ENCODE results near the gene BPIFB2. TPM values are rescaled to one million over a fixed set of nuclear protein-coding genes. Genes with fewer than 3 reads are reported as not detected.

Gene BPIFB2
- total RNA-seq, 1 experiment from 2014 or later, result not detected

- CTCF ChIA-PET, result no interaction called here
- Histone ChIP-seq H3K27ac (ENCODE audit: low read length) (no peak overlapping the region), H3K27me3 (ENCODE audit: control insufficient read depth, insufficient read depth, low read length) (peaks cover 1% of the 10 kb centered on the region; the same call in 1 of the 2 replicates), H3K4me1 (ENCODE audit: control insufficient read depth, insufficient read depth, low read length) (no peaks in the 10 kb centered on the region), H3K36me3 (ENCODE audit: control insufficient read depth, insufficient read depth, low read length) (no peaks in the 10 kb centered on the region), H3K4me3 (ENCODE audit: low read depth in 2 of 2, low read length in 2 of 2) (no peak overlapping the region), H3K9me3 (ENCODE audit: control insufficient read depth, insufficient read depth, low read depth, low read length) (peaks cover 4% of the 10 kb centered on the region; the same call in 1 of the 2 replicates)
- ATAC-seq (no peak), DNase-seq (ENCODE audit: low read depth, low spot score) (no peak)
- POLR2A ChIA-PET, result no interaction called here
- intact Hi-C loops (cut with micrococcal nuclease; ENCODE audit: unreplicated experiment), result no loop called here
- TF ChIP-seq SIN3A (IDR thresholded peaks at IDR 0.05; ENCODE audit: borderline replicate concordance, insufficient read depth, low read depth, low read length), result no peak
- TF ChIP-seq TCF7L2 (IDR thresholded peaks at IDR 0.05; ENCODE audit: low read depth, low read length), result no peak
- in situ Hi-C loops (cut with HindIII; ENCODE audit: low pct_unique_long_range_greater_than_20kb, low sequenced_read_pairs), result no loop called here
- BruUV-seq (replicated peaks), result no TSS peak
These were observed 15.5 kb upstream of the BPIFB2 start for GRCh38 chr20:32991792-32992641.

GRCh38 chr20:32993496-32994050 is 13.9 kb upstream of the BPIFB2 start:
- DNase-seq (ENCODE audit: low read depth, low spot score) (no peak), ATAC-seq (no peak)
- Histone ChIP-seq H3K27ac (ENCODE audit: low read length) (no peak overlapping the region), H3K4me1 (ENCODE audit: control insufficient read depth, insufficient read depth, low read length) (no peaks in the 10 kb centered on the region), H3K9me3 (ENCODE audit: control insufficient read depth, insufficient read depth, low read depth, low read length) (peaks cover 4% of the 10 kb centered on the region; the same call in 1 of the 2 replicates), H3K4me3 (ENCODE audit: low read depth in 2 of 2, low read length in 2 of 2) (no peak overlapping the region), H3K27me3 (ENCODE audit: control insufficient read depth, insufficient read depth, low read length) (peaks cover 3% of the 10 kb centered on the region; the same call in 1 of the 2 replicates), H3K36me3 (ENCODE audit: control insufficient read depth, insufficient read depth, low read length) (no peaks in the 10 kb centered on the region)
- intact Hi-C loops (cut with micrococcal nuclease; ENCODE audit: unreplicated experiment) (no loop called here), in situ Hi-C loops (cut with HindIII; ENCODE audit: low pct_unique_long_range_greater_than_20kb, low sequenced_read_pairs) (no loop called here)
- no TSS peak for BruUV-seq (replicated peaks)
- ChIA-PET POLR2A (no interaction called here), CTCF (no interaction called here)
- no peak for TF ChIP-seq POLR2AphosphoS5 (IDR thresholded peaks at IDR 0.05; ENCODE audit: low read depth, low read length)
- no peak for TF ChIP-seq TCF7L2 (IDR thresholded peaks at IDR 0.05; ENCODE audit: low read depth, low read length)
- no peak for TF ChIP-seq CTCF (IDR thresholded peaks at IDR 0.05)
- TF ChIP-seq SIN3A (IDR thresholded peaks at IDR 0.05; ENCODE audit: borderline replicate concordance, insufficient read depth, low read depth, low read length), result no peak
- TF ChIP-seq REST (IDR thresholded peaks at IDR 0.05; ENCODE audit: insufficient read depth in 1 of 2, low read depth in 2 of 2, low read length in 1 of 2), result no peak

Measured in Panc1 (cell line).